Gastrocnemius medialis (tissue), 4 donors: ENCODE data around the gene KCNJ4.

ENCODE experiments used
- POLR2A ChIP-seq, 2 donors: fragments of 450-650 bp; IDR thresholded peaks; one replicate each; pipeline ENCODE4 v1.6.1; 2017; ENCODE audit warnings: antibody characterized with exemption in 2 of 2, mild to moderate bottlenecking in 2 of 2, moderate library complexity in 2 of 2
- TF ChIP-seq, protein P1 (sequence below), 5 experiments: fragments of 450-650 bp in 3 of 5; fragments of 200-600 bp in 2 of 5; sonication (generic) in 2 of 5; IDR thresholded peaks in 4 of 5; conservative IDR thresholded peaks in 1 of 5; 1 replicate in 4 of 5; 2 replicates in 1 of 5; pipeline ENCODE4 v1.5.1; 2016 to 2019; ENCODE audit warnings: antibody characterized with exemption in 5 of 5, mild to moderate bottlenecking in 3 of 5, moderate library complexity in 3 of 5

DNA sequence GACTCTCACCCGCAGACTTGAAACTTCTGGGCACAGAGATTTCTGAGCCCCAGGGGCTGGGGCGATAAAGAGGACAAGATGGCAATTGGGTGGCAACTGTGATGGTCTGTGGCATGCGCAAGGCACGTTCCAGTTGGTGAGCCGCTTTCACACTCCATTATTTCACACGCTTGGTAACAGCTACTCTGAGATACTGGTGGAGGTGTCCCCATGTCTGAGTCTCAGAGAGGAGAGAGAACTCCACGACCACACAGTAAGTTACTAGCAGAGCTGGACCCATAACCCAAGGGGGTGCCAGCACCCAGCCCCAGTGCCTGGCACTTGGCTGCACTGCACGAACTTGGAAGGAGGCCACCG, 6.0 kb upstream of the KCNJ4 start:
- TF ChIP-seq, protein P1, sequence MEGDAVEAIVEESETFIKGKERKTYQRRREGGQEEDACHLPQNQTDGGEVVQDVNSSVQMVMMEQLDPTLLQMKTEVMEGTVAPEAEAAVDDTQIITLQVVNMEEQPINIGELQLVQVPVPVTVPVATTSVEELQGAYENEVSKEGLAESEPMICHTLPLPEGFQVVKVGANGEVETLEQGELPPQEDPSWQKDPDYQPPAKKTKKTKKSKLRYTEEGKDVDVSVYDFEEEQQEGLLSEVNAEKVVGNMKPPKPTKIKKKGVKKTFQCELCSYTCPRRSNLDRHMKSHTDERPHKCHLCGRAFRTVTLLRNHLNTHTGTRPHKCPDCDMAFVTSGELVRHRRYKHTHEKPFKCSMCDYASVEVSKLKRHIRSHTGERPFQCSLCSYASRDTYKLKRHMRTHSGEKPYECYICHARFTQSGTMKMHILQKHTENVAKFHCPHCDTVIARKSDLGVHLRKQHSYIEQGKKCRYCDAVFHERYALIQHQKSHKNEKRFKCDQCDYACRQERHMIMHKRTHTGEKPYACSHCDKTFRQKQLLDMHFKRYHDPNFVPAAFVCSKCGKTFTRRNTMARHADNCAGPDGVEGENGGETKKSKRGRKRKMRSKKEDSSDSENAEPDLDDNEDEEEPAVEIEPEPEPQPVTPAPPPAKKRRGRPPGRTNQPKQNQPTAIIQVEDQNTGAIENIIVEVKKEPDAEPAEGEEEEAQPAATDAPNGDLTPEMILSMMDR (IDR thresholded peaks at IDR 0.05 in 4 of 5, conservative IDR thresholded peaks at IDR 0.05 in 1 of 5), result no peak
- TF ChIP-seq POLR2A (IDR thresholded peaks at IDR 0.05), result no peak
